ENCODE data around the gene RHOD.

GRCh38 chr11:67031791-67032561, 24.7 kb upstream of the RHOD start:
- TF ChIP-seq, protein P1, sequence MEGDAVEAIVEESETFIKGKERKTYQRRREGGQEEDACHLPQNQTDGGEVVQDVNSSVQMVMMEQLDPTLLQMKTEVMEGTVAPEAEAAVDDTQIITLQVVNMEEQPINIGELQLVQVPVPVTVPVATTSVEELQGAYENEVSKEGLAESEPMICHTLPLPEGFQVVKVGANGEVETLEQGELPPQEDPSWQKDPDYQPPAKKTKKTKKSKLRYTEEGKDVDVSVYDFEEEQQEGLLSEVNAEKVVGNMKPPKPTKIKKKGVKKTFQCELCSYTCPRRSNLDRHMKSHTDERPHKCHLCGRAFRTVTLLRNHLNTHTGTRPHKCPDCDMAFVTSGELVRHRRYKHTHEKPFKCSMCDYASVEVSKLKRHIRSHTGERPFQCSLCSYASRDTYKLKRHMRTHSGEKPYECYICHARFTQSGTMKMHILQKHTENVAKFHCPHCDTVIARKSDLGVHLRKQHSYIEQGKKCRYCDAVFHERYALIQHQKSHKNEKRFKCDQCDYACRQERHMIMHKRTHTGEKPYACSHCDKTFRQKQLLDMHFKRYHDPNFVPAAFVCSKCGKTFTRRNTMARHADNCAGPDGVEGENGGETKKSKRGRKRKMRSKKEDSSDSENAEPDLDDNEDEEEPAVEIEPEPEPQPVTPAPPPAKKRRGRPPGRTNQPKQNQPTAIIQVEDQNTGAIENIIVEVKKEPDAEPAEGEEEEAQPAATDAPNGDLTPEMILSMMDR (IDR thresholded peaks at IDR 0.05) = no peak
- TF ChIP-seq EP300 (IDR thresholded peaks at IDR 0.05) (no peak), POLR2A (IDR thresholded peaks at IDR 0.05) (no peak), POLR2AphosphoS5 (IDR thresholded peaks at IDR 0.05) (no peak)
